Stimulated activated CD4-positive, alpha-beta T cell treated with anti-CD3 and anti-CD28 coated beads, Interleukin-15, amount 100 ng/mL, for 24 hours (primary cell): ENCODE data around the gene IFNA6.

Source experiments
- DNase-seq: peaks from one replicate; pipeline ENCODE4 v3.0.0-alpha.2; 2020

IFNA6 gene

GRCh38 chr9:21326526-21327139, 24.1 kb downstream of the IFNA6 start:
- no peak for DNase-seq

GRCh38 chr9:21324047-21324446, 26.6 kb downstream of the IFNA6 start:
- DNase-seq, result no peak

DNA sequence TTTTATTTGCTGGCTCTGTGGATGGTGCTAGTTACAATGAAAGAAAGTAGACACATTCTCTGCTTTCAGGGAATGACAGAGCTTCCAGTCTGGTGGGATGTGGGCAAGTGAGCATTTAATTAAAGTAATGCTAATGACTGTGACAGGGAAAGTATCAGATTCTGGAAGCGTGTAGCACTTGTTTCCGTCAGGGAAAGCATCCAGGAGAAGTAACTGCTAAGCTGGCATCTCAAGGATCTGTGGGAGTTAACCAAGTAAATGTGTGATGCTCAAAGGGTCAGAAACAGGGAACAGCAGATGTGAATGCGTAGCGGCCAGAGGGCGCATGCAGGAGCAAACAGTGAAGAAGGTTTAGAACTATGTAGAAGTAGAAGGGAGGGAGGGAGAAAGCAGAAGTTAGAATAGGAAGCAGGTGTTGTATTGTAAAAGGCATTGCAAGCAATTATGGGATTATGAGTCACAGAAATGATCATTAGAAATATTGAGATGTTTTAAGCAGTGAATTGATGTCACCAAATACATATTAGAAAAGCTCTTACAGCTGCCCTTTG, 27.7 kb downstream of the IFNA6 start:
- no peak for DNase-seq

GRCh38 chr9:21320465-21320864, 30.2 kb downstream of the IFNA6 start:
- no peak for DNase-seq

DNA sequence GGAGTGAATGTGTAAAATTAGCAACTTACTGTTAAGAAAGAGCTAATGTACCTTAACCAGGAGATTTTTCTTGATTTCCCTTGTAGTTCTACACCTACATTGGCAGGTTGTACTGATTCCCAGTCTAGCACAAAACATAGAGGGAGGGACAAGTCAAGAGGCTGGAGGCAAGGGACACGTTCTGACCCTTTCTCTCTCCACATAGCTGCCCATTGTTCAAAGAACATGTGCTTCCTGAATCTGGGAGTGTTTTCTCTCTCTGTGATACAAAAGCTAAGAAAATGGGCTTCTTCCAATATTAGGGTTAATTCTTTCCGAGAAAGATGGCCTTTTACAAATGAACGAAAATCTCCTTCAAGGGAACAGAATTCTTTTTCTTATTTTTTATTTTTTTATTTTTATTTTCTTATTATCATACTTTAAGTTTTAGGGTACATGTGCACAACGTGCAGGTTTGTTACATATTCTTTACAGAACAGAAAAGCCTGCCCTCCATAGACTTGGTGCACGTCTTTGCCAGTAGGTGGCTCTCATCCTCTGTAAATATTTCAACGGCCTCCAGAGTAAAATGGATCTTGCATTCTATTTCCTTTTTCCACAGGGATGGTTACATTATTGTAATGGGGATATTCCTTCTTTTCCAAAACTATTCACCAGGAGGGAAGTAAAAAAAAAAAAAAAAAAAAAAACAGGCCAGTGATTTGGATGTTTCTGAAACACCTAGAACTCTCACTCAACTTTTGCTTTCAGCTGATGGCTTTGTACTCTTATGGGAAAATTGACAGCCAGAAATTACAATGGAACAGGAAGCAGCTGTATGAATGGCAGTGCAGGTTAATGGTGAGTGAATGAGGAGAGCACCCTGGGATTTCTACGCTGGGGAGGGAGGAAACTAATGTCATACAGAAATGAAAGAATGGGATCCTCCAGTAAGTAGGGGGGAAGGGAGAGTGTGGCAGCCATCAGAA, 32.4 kb downstream of the IFNA6 start:
- peak; percentile 36 for DNase-seq

DNA sequence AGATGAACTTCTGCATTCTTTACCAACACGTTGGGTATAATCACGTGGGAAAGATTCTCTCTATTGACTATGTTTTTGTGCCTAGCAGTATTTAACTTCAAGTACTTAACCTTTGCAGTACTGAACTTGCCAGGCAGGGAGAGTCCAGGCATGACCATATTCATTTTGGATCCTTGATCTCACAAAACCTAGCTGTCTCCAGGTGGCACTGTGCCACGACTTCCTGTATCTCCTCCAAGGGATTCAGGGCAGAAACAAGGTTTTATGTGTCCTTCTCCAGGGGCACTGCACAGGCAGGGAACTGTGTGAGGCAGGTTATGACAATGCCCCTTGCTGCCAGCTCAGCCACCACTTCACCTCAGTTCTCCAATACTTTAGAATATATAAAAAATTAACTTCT, 33.8 kb downstream of the IFNA6 start:
- DNase-seq, result no peak

DNA sequence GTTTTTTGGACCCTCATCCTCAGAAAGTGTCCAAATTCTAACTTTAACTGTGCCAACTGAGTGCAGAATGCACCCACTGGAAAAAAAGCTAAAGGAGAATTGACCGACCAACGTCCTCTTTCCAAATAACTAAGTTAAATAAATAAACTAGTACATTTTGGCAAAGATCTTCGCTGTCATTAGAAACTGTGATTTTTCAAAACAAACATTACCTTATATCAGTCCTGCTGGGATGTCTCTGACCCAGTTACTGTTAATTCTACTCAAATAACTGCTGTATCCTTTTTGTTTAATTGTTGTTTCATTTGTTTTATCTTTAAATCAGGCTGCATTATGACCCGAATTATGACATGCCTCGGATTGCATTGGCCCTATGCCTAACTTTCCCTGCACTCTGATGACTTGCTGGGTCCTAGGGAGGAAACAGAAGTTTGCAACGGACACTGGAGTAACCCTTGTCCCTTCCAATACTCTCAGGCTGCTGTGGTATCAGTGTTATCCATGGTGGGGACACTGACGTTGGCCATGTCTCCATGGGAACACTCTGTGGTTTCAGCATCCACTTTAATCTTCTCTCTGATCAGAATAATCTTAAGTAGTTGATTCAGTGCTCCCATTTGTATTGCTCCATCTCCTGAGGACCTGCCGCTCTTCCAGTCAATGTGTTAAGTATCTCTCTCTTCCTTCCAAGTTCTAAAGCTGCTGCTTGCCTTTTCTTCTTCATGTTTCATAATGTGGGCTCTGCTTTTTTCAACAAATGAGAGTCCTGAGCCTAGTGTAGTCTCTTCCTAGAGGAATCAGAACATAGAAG, 34.5 kb downstream of the IFNA6 start:
- DNase-seq, result no peak

- no peak for DNase-seq
Observed at GRCh38 chr9:21314152-21314551, 36.5 kb downstream of the IFNA6 start.

GRCh38 chr9:21311889-21312288, 38.8 kb downstream of the IFNA6 start:
- DNase-seq, result no peak

GRCh38 chr9:21305213-21305612, 45.5 kb downstream of the IFNA6 start, which contains the start of gene IFNA5:
TSS of gene IFNA5 (minus strand) at chr9:21305313. CDS start at chr9:21305256, 57 bp downstream.
- DNase-seq, result no peak
